Measurements from ENCODE around the gene C1orf167.

Gene C1orf167

GRCh38 chr1:11835441-11836225 is 73.6 kb downstream of the C1orf167 start:
- DNase-seq (ENCODE audit: low read depth in 3 of 3), result no peak

DNA sequence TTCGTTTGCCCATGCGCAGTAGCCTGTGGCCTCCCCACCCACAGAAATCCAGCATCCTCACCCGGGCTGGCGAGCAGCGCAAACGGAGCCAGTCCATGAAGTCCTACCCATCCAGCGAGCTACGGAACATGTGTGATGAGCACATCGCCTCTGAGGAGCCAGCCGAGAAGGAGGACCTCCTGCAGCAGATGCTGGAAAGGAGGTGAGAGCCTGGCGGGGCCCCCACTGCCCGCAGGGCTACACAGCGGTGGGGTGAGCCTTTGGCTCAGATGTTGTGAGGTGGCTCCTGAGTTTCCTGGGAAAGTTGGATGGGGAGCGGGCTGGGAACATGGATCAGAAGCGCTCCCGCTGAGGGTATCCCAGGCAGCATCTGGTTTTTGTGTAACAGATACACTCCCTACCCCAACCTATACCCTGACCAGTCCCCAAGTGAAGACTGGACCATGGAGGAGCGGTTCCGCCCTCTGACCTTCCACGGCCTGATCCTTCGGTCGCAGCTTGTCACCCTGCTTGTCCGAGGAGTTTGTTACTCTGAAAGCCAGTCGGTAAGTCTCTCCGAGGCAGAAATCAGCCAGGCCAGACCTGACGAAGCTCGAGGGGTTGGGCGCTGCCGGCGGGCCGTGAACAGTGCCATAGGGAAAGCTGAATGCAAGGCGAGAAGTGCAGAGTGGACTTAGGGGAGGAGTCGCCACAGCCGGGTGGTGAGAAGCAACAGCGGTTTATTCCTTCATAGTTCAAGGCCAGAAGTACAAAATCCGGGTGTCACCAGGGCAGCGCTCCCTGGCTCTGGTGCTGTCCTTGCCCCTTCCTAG is 75.2 kb downstream of the C1orf167 start:
- DNase-seq (ENCODE audit: low read depth in 3 of 3), result no peak

GRCh38 chr1:11837767-11838348 is 75.9 kb downstream of the C1orf167 start:
- DNase-seq (ENCODE audit: low read depth in 3 of 3), result no peak

GRCh38 chr1:11838349-11839272 is 76.6 kb downstream of the C1orf167 start:
- DNase-seq (ENCODE audit: low read depth in 3 of 3), result peak; percentile 59 to 70 (median 65)
